ENCODE data around the gene PACSIN3. TPM values are rescaled to one million over a fixed set of nuclear protein-coding genes. Genes with fewer than 3 reads are reported as not detected.
"Not testable (repeated sequence)": the region's sequence is repeated elsewhere in the genome, so short reads cannot be mapped to it uniquely, and the experiment has no call there.

PACSIN3 gene
- total RNA-seq, 2 donors from 2014 or later: 30.7 to 56.0 TPM

GRCh38 chr11:47207459-47207858 is 21.2 kb upstream of the PACSIN3 start:
- ATAC-seq (peak; percentile 88), DNase-seq (peak; percentile 48 to 74 (median 64))
- no peak overlapping the region for H3K27ac ChIP-seq
- H3K4me1 ChIP-seq: peaks cover 7% of the 10 kb centered on the region
- WGBS, 2 donors: 30 to 44% methylated on average over 6 of the region's 6 CpGs
- intact Hi-C loops (cut with DNase I): no loop called here
- H3K27me3 ChIP-seq: no peaks in the 10 kb centered on the region
- no peaks in the 10 kb centered on the region for H3K36me3 ChIP-seq (replicated peaks in 1 of 2; ENCODE audit: insufficient read depth in 1 of 2, low read depth in 2 of 2)
- H3K9me3 ChIP-seq: no peaks in the 10 kb centered on the region
- H3K4me3 ChIP-seq: no peak overlapping the region
- TF ChIP-seq POLR2A (IDR thresholded peaks at IDR 0.05) (no peak), CTCF (IDR thresholded peaks at IDR 0.05) (no peak)

GRCh38 chr11:47206577-47206976 is 20.3 kb upstream of the PACSIN3 start:
- 95 to 96% methylated on average over 5 of the region's 5 CpGs for WGBS, 2 donors
- not testable (repeated sequence) for ATAC-seq, DNase-seq

DNA sequence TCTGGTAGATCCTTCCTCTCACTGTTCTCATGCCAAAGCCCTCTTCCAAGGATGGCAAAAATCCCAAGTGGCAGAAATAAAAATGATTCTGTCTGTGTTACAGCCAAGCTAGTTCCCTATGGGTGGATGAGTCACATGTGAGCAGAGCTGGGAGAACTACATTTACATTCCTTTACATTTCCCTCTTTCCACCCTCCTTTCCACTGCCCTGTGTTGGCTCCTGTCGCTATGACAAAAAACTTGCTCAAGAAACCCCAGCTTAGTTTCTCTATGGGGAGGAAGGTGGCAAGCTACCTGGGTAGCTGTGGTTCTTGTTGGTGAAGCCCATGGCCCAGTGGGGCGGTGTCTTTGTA is 18.4 kb upstream of the PACSIN3 start:
- 73 to 85% methylated on average over 2 of the region's 2 CpGs for WGBS, 2 donors

More at GRCh38 chr11:47206577-47206976, 20.3 kb upstream of the PACSIN3 start:
- H3K9me3 ChIP-seq; H3K27me3 ChIP-seq; H3K4me3 ChIP-seq; H3K27ac ChIP-seq; H3K4me1 ChIP-seq; intact Hi-C loops (cut with DNase I); H3K36me3 ChIP-seq (replicated peaks in 1 of 2; ENCODE audit: insufficient read depth in 1 of 2, low read depth in 2 of 2): not testable (repeated sequence)

DNA sequence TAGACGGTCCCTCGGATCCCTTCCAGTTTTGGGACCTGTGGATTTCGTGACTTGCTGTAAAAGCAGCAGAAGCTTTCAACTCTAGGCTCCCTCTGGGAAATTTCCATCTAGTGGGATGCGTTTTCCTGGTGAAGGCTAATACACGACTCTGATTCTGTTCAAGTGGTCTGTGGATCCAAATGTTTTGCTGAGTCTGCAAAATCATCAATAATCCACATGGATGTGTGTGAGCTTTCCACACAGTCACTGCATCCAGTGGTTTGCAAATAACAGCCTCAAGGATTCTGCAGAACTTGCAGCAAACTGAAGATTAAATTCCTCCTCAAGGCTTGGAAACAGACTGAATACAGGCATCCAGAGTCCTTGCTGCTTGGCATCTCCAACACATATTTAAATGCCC is 16.3 kb upstream of the PACSIN3 start:
- no peaks in the 10 kb centered on the region for H3K27me3 ChIP-seq
- no peak overlapping the region for H3K27ac ChIP-seq
- WGBS, 2 donors: 69 to 81% methylated on average over 5 of the region's 5 CpGs
- no peaks in the 10 kb centered on the region for H3K36me3 ChIP-seq (replicated peaks in 1 of 2; ENCODE audit: insufficient read depth in 1 of 2, low read depth in 2 of 2)
- intact Hi-C loops (cut with DNase I): no loop called here
- no peak for TF ChIP-seq CTCF (IDR thresholded peaks at IDR 0.05)
- no peak for TF ChIP-seq POLR2A (IDR thresholded peaks at IDR 0.05)
- H3K9me3 ChIP-seq: no peaks in the 10 kb centered on the region
- ATAC-seq: no peak
- H3K4me1 ChIP-seq: peaks cover 6% of the 10 kb centered on the region
- no peak for DNase-seq
- no peak overlapping the region for H3K4me3 ChIP-seq

More for the DNA sequence above, 18.4 kb upstream of the PACSIN3 start:
- no peaks in the 10 kb centered on the region for H3K27me3 ChIP-seq
- DNase-seq: no peak
- H3K9me3 ChIP-seq: no peaks in the 10 kb centered on the region
- H3K27ac ChIP-seq: no peak overlapping the region
- no peak overlapping the region for H3K4me3 ChIP-seq
- H3K36me3 ChIP-seq (replicated peaks in 1 of 2; ENCODE audit: insufficient read depth in 1 of 2, low read depth in 2 of 2): no peaks in the 10 kb centered on the region
- TF ChIP-seq POLR2A (IDR thresholded peaks at IDR 0.05) (no peak), CTCF (IDR thresholded peaks at IDR 0.05) (no peak)
- intact Hi-C loops (cut with DNase I): no loop called here
- no peak for ATAC-seq
- H3K4me1 ChIP-seq: peaks cover 7% of the 10 kb centered on the region

DNA sequence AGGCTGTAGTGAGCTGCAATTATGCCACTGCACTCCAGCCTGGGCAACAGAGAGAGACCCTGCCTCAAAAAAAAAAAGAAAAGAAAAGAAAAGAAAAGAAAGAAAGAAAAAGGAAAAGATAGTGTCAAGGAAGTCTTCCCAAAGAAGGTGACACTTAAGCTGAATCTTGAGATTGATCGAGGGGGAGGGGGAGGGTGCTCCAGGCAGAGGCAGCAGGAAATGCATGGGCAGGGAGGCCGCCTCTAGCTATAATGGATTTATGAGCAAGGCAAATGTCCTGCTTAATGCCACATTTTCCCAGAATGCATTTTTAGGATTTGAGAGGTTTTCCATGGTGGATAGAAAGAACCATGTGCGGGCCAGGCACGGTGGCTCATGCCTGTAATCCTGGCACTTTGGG is 14.8 kb upstream of the PACSIN3 start:
- intact Hi-C loops (cut with DNase I): no loop called here
- 82 to 84% methylated on average over 4 of the region's 4 CpGs for WGBS, 2 donors
- no peak for TF ChIP-seq CTCF (IDR thresholded peaks at IDR 0.05)
- no peak for TF ChIP-seq POLR2A (IDR thresholded peaks at IDR 0.05)
- H3K4me3 ChIP-seq: no peak overlapping the region
- no peaks in the 10 kb centered on the region for H3K27me3 ChIP-seq
- H3K9me3 ChIP-seq: no peaks in the 10 kb centered on the region
- H3K4me1 ChIP-seq: no peaks in the 10 kb centered on the region
- no peaks in the 10 kb centered on the region for H3K36me3 ChIP-seq (replicated peaks in 1 of 2; ENCODE audit: insufficient read depth in 1 of 2, low read depth in 2 of 2)
- no peak overlapping the region for H3K27ac ChIP-seq
- ATAC-seq (no peak), DNase-seq (no peak)

DNA sequence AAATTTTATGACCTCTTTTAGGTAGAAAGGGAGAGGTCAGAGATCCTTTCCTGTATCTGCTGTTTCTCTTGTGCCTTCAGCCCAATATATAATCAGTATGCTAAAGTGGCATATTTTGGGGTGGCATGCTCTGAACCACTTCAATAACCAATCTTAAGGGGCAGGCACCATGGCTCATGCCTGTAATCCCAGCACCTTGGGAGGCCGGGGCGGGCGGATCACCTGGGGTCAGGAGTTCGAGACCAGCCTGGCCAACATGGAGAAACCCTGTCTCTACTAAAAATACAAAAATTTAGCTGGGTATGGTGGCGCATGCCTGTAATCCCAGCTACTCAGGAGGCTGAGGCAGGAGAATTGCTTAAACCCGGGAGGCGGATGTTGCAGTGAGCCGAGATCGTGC is 11.9 kb upstream of the PACSIN3 start:
- H3K9me3 ChIP-seq; H3K4me1 ChIP-seq; ATAC-seq; H3K27ac ChIP-seq; H3K27me3 ChIP-seq; DNase-seq; H3K4me3 ChIP-seq; intact Hi-C loops (cut with DNase I); H3K36me3 ChIP-seq (replicated peaks in 1 of 2; ENCODE audit: insufficient read depth in 1 of 2, low read depth in 2 of 2): not testable (repeated sequence)
- 90% methylated on average over 6 to 9 of the region's 9 CpGs for WGBS, 2 donors
